ENCODE results near the gene EHF.

Gene EHF

GRCh38 chr11:34623463-34623862 is 2.6 kb downstream of the EHF start:
- DNase-seq (ENCODE audit: low read depth in 1 of 2, low spot score in 1 of 2): no peak

DNA sequence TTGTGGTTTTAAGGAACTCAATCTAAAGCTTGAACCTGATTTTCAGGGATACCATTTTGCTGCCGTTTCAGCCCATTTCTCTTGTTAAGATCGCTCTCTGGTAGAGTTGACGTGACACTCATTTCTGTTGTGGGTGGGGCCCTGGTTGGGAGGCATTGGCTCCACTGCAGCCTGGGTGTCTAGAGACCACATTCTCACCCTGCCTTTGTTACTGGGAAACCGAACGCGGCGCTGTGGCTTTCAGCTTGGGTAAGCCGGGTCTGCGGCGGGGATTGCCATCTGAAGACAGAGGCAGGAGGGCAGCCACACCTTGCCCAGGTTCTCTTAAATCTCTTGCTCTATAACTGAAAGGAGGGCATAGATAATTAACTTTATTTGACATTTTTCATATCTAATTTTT is 3.2 kb downstream of the EHF start:
- no peak for DNase-seq (ENCODE audit: low read depth in 1 of 2, low spot score in 1 of 2)

DNA sequence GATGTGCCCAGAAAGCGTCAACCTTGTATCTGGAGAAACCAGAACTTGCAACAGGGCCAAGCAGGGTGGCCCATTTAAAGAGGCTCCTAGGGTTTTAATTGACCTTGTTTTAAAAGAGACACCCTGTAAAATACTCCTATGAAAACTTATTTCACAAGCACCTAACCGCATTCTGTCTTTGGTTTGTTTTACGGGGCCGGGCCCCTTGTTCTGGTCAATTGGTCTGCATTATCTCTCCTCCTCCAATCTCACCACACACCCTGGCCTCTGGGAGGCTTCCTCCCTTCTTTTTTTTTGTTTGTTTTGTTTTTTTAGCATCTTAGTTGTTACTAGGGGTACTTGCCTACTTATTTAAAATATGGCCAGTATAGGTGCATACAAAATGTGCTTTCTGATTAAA is 4.7 kb downstream of the EHF start:
- no peak for DNase-seq (ENCODE audit: low read depth in 1 of 2, low spot score in 1 of 2)

GRCh38 chr11:34626393-34626792 is 5.5 kb downstream of the EHF start:
- DNase-seq (ENCODE audit: low read depth in 1 of 2, low spot score in 1 of 2): no peak

GRCh38 chr11:34627197-34627596 is 6.3 kb downstream of the EHF start:
- DNase-seq (ENCODE audit: low read depth in 1 of 2, low spot score in 1 of 2): no peak

DNA sequence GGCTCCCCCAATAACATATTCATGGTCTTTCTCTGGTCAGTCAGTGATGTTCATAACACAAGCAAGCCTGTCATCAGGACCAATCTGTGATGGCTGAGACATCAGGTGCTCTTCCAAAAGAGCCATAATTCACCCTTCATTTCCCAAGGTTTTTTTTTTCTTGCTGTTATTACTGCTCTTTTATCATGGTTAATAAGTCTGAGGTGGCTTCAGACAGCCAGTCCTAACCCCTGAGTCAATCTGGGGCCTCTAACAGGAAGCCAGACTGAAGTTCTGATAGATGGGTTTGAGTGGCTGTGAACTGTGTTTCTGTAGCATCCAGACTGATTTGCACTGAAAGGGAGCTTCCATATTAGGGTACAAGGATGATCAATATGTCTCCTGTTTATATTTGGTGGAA is 8.8 kb downstream of the EHF start:
- DNase-seq (ENCODE audit: low read depth in 1 of 2, low spot score in 1 of 2): no peak

DNA sequence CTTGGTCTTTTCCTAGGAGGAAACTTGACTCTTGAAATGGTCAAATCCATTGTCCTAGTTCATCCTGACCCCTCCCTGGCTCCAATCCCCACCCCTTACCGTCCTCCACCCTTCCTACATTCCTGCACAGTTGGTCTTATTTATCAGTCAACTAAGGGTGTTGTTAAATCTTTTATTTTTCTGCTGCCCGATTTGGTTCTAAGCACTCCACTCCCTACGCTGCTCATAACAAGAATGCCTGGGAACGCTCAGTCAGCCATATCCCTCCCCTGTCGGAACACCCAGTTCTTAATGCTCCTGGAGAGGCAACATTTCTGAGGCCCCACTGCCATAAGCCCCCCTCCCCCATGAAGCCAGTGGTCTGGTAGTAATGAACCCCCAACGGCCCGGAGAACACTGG is 9.7 kb downstream of the EHF start:
- no peak for DNase-seq (ENCODE audit: low read depth in 1 of 2, low spot score in 1 of 2)

GRCh38 chr11:34631297-34631696 is 10.4 kb downstream of the EHF start:
- DNase-seq (ENCODE audit: low read depth in 1 of 2, low spot score in 1 of 2): no peak

- no peak for DNase-seq (ENCODE audit: low read depth in 1 of 2, low spot score in 1 of 2)
These were observed 10.8 kb downstream of the EHF start for GRCh38 chr11:34631737-34632104.

- DNase-seq (ENCODE audit: low read depth in 1 of 2, low spot score in 1 of 2): no peak
These were observed 11.4 kb downstream of the EHF start for GRCh38 chr11:34632105-34632791.

- DNase-seq (ENCODE audit: low read depth in 1 of 2, low spot score in 1 of 2): no peak
These were observed 12.7 kb downstream of the EHF start for GRCh38 chr11:34633640-34633989.

DNA sequence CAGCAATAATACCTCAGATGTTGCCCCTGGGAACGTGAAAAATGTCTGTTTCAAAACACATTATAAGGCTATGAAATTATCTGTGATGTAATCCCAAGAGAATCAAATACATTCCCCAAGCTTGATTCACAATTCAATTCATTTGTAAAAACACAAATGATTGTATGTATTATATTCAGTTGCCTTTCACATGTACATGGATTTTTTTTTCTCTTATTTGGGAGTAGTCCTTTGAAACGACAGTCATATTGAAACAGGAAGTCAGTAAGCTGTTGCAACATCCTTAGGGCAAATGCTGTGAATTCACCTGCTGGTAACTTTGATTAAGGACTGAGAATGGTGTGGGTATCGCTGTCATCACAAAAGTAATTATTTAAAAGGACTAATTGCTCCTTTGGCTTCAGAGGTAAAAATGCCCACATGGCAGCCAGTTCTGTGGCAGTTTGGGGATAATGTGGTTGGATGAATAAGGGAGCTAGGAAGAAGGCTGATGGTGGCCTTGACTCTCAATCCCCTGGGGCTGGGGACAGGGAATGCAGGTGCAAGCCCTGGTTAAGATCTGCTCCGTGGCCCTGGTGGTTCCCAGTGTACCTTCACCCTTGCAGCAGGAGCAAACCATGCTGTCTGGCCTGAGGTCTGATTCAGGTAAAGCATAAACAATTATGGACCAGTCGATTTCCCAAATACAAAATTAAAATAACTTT is 13.2 kb downstream of the EHF start:
- no peak for DNase-seq (ENCODE audit: low read depth in 1 of 2, low spot score in 1 of 2)

GRCh38 chr11:34634694-34635062 is 13.8 kb downstream of the EHF start:
- no peak for DNase-seq (ENCODE audit: low read depth in 1 of 2, low spot score in 1 of 2)

DNA sequence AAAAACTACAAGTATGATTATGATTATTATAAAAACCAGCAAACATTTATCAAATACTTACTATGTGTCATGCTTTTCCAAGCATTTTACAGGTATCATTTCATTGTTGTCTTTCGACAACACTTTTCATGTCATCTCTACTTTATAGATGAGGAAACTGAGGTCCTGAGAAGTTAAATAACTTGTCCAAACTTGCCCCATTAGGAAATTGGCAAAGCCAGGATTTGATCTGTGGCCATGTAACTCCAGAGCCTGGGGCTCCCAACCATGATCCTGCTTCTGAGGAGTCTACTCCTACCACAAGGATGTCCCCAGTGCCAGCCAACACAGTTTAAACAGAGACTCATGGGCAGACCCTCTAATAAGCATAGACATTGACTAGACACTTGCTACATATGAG is 15.2 kb downstream of the EHF start:
- DNase-seq (ENCODE audit: low read depth in 1 of 2, low spot score in 1 of 2): no peak

DNA sequence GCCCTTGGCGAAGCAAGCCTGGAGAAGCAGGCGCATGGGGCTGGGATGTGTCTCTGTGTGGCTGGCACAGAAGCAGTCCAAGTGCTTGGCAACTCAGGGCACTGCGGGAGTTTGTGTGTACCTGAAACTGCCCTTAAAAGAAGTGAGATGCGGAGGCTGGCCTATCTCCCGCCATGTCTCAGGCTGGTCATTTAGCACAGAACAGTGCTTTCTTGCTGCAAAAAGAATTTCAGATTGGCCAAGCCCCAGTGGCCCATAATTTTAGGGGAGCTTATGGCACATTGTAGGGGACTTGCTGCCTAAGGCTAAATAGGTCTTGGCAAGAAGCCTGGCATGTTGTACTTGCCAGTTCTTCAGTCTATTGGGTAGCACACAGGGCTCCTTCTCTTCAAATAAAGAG is 16.4 kb downstream of the EHF start:
- DNase-seq (ENCODE audit: low read depth in 1 of 2, low spot score in 1 of 2): no peak

GRCh38 chr11:34638897-34639296 is 18.0 kb downstream of the EHF start:
- DNase-seq (ENCODE audit: low read depth in 1 of 2, low spot score in 1 of 2): no peak

DNA sequence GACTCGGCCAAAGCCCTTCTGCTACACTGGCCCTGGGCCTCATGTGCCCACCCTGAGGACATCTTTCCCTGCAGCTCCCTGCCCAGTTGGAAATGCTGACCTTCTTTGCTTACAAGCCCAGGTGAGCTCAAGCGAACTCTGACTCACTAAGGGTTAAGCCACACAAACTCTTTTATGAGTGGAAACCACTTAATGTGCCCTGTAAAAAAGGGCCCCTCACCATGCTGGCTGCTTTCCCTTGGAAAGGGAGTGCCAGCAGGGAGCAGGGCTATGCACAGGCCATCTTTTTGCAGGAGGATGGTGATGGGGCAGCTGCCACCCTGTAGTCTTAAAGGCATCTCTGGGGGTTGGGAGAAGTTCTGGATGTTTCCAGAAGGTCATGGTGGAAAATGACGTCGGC is 18.7 kb downstream of the EHF start:
- no peak for DNase-seq (ENCODE audit: low read depth in 1 of 2, low spot score in 1 of 2)

DNA sequence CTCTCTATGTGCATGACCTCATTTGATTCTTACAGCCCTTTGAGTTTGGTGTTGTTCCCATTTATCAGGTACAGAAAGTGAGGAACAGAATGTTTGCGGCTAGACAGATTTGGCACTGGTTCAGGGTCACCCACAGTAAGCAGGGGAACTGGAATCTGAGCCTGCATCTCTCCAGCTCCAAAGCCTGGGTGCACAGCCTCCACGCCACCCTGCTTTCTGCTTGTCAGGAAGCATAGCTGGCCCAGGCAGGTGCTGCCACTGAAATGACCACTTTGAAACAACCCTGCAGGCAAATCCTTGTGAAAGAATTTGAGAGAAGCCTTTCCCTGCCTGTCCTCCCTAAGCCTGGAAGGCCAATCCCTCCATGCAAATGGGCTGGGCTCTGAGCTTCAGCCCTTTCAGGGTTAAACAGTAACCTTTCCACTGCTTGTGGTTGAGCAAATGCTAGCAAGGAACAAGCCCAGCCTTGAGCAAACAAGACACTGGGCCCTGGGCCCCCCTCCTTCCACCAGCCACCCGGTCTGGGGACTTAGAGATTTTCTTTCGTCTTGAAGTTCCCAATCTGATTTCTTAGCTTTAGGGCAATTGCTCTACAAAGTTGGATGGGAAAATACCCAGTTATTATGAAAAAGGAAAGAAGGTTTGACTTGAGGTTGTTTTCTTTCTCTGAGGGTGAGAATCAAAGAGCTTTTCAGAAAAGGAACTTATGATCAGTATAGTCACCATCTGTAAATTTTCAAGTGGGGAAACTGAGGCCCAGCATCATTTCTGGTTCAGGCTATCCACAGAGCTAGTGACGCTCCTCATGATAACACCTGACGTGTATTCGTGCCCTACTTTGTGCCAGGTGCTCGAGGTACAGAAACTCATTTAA is 19.4 kb downstream of the EHF start:
- no peak for DNase-seq (ENCODE audit: low read depth in 1 of 2, low spot score in 1 of 2)

DNA sequence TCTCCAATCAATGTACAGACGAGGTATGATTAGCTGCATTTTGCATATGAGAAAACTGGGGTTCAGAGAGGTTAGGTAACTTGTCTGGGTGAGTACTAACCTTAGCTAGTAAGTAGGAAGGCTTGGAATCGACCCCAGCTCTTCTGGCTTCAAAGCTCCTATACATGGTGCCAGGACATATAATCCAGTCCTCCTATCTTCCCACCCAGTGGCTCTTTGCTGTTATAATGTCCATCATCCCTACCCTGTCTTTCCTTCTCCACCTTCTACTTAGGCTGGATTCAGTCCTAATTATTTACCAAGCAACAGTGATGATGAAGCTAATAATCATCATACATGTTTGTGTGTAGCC is 20.0 kb downstream of the EHF start:
- no peak for DNase-seq (ENCODE audit: low read depth in 1 of 2, low spot score in 1 of 2)

GRCh38 chr11:34641456-34641855 is 20.6 kb downstream of the EHF start:
- no peak for DNase-seq (ENCODE audit: low read depth in 1 of 2, low spot score in 1 of 2)

- DNase-seq (ENCODE audit: low read depth in 1 of 2, low spot score in 1 of 2): no peak
These were observed 21.2 kb downstream of the EHF start for GRCh38 chr11:34642001-34642554.

- DNase-seq (ENCODE audit: low read depth in 1 of 2, low spot score in 1 of 2): no peak
These were observed 22.0 kb downstream of the EHF start for GRCh38 chr11:34642873-34643272.
